GM20000 (cell line): ENCODE data around the gene GRK4.

Experiments used
- DNase-seq: peaks from one replicate; pipeline ENCODE4 v3.0.0; 2012; ENCODE audit warnings: low spot score
- CTCF ChIP-seq: IDR thresholded peaks from 2 replicates; pipeline ENCODE4 v1.5.1; 2012; ENCODE audit warnings: mild to moderate bottlenecking, control low read depth; ENCODE audit errors: extremely low read depth, missing control alignments

Gene GRK4

GRCh38 chr4:3071811-3072210 is 108.4 kb downstream of the GRK4 start:
- no peak for DNase-seq
- no peak for TF ChIP-seq CTCF

- TF ChIP-seq CTCF = no peak
- no peak for DNase-seq
Measured at GRCh38 chr4:3073158-3074077, 110.0 kb downstream of the GRK4 start.

GRCh38 chr4:3074078-3074845 is 110.9 kb downstream of the GRK4 start, which contains the start of the genes HTT and HTT-AS:
Gene HTT (plus strand): TSS chr4:3074681. CDS start chr4:3074826, 145 bp downstream.
Gene HTT-AS (minus strand): TSS chr4:3074538.
- TF ChIP-seq CTCF = no peak
- peak; percentile 99 for DNase-seq

GRCh38 chr4:3074846-3075651 is 111.7 kb downstream of the GRK4 start:
- no peak for TF ChIP-seq CTCF

GRCh38 chr4:3075652-3075981 is 112.2 kb downstream of the GRK4 start:
- no peak for DNase-seq
- TF ChIP-seq CTCF = no peak

More at GRCh38 chr4:3074846-3075651, 111.7 kb downstream of the GRK4 start:
- DNase-seq = peak; percentile 63

- no peak for TF ChIP-seq CTCF
- peak; percentile 63 for DNase-seq
Measured at GRCh38 chr4:3077796-3078195, 114.4 kb downstream of the GRK4 start.
